Measurements from ENCODE around the gene OTOGL.

DNA sequence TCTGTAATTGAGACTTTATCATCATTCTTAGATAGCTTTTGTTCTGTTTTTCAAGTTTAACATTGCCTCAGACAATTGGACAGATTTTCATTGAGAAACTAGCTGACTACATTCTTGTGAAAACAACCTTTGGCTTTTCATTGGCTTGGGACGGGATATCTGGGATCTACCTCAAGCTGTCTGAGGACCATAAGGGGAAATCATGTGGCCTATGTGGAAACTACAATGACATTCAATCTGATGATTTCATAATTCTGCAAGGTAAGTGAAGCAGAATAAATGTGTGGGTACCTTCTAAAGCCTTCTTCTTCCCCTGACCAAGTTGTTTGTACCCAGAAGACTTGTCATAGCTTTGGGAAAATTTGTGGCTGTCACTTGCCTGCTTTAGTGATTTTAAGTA, 133.5 kb downstream of the OTOGL start:
- TF ChIP-seq L3MBTL2 (conservative IDR thresholded peaks at IDR 0.05) = no peak
- no peak for TF ChIP-seq SP1 (IDR thresholded peaks at IDR 0.05)
- no peak for TF ChIP-seq ARNT (IDR thresholded peaks at IDR 0.05)
- no peak for TF ChIP-seq FOXA1 (IDR thresholded peaks at IDR 0.05)
- TF ChIP-seq TARDBP (IDR thresholded peaks at IDR 0.05) = no peak
- TF ChIP-seq BHLHE40 (IDR thresholded peaks at IDR 0.05; ENCODE audit: borderline replicate concordance) = no peak

Measured in HEK293T (cell line).